GM18505 (cell line): Measurements from ENCODE around the gene RNASEL.

ENCODE experiments used
- ATAC-seq: cut with Tn5 transposase; IDR thresholded peaks from one replicate; pipeline ENCODE4 v1.9.1; 2021; ENCODE audit not compliant: unreplicated experiment
- POLR2A ChIP-seq: IDR thresholded peaks from 4 replicates; pipeline ENCODE4 v1.6.1; 2011; ENCODE audit warnings: borderline replicate concordance; ENCODE audit not compliant: insufficient read depth, insufficient read length; ENCODE audit errors: extremely low read depth

Gene RNASEL

GRCh38 chr1:182601913-182602312 is 12.9 kb upstream of the RNASEL start:
- no peak for TF ChIP-seq POLR2A
- no peak for ATAC-seq

- no peak for ATAC-seq
- no peak for TF ChIP-seq POLR2A
Measured at GRCh38 chr1:182601416-182601786, 12.3 kb upstream of the RNASEL start.

GRCh38 chr1:182600745-182601415 is 11.8 kb upstream of the RNASEL start:
- no peak for TF ChIP-seq POLR2A
- no peak for ATAC-seq

- no peak for ATAC-seq
- no peak for TF ChIP-seq POLR2A
Measured at GRCh38 chr1:182600036-182600713, 11.1 kb upstream of the RNASEL start.

- ATAC-seq, result no peak
- no peak for TF ChIP-seq POLR2A
Measured at GRCh38 chr1:182599339-182599738, 10.3 kb upstream of the RNASEL start.

- no peak for ATAC-seq
- peak; percentile 31 for TF ChIP-seq POLR2A
Measured at GRCh38 chr1:182598296-182598695, 9.2 kb upstream of the RNASEL start.

- TF ChIP-seq POLR2A, result no peak
- no peak for ATAC-seq
Measured at GRCh38 chr1:182596934-182597333, 7.9 kb upstream of the RNASEL start.

- no peak for TF ChIP-seq POLR2A
- no peak for ATAC-seq
Measured at GRCh38 chr1:182595641-182596240, 6.7 kb upstream of the RNASEL start.

- ATAC-seq, result no peak
- TF ChIP-seq POLR2A, result no peak
Measured at GRCh38 chr1:182589931-182590330, 875 bp upstream of the RNASEL start.

- TF ChIP-seq POLR2A, result no peak
- ATAC-seq, result no peak
Measured at GRCh38 chr1:182589520-182589919, 464 bp upstream of the RNASEL start.

GRCh38 chr1:182587666-182588499 is 1.2 kb downstream of the RNASEL start:
- no peak for TF ChIP-seq POLR2A
- no peak for ATAC-seq

- TF ChIP-seq POLR2A, result no peak
- no peak for ATAC-seq
Measured at GRCh38 chr1:182587093-182587492, 2.0 kb downstream of the RNASEL start.

GRCh38 chr1:182586380-182586779 is 2.7 kb downstream of the RNASEL start:
- TF ChIP-seq POLR2A, result no peak
- no peak for ATAC-seq
